Measurements from ENCODE around the gene GRAMD2A.

Gene GRAMD2A

GRCh38 chr15:72182673-72183072 lies 14.9 kb downstream of the GRAMD2A start (continued):
- TF ChIP-seq ZBTB49 (tag by site-specific recombination; IDR thresholded peaks at IDR 0.05; ENCODE audit: low read depth) (no peak), ZNF555 (tag by site-specific recombination; conservative IDR thresholded peaks at IDR 0.05) (no peak), KLF9 (tag by site-specific recombination; IDR thresholded peaks at IDR 0.05; ENCODE audit: low read depth) (no peak), TRIM28 (IDR thresholded peaks at IDR 0.05; ENCODE audit: borderline replicate concordance, low read length) (no peak), ZXDB (tag by site-specific recombination; IDR thresholded peaks at IDR 0.05) (peak; percentile 69), ZBTB26 (tag by site-specific recombination; optimal IDR thresholded peaks at IDR 0.05) (no peak), ZNF529 (tag by site-specific recombination; IDR thresholded peaks at IDR 0.05; ENCODE audit: insufficient replicate concordance) (no peak), ZNF792 (tag by site-specific recombination; IDR thresholded peaks at IDR 0.05) (no peak), ZNF184 (tag by site-specific recombination; IDR thresholded peaks at IDR 0.05) (peak; percentile 31; the same call in 1 of the 2 replicates), ZNF501 (tag by site-specific recombination; IDR thresholded peaks at IDR 0.05) (no peak), ZNF830 (tag by site-specific recombination; IDR thresholded peaks at IDR 0.05; ENCODE audit: low read depth) (no peak), ZBTB11 (tag by site-specific recombination; conservative IDR thresholded peaks at IDR 0.05; ENCODE audit: low read depth) (no peak), ZNF26 (tag by site-specific recombination; IDR thresholded peaks at IDR 0.05) (no peak), ZNF624 (tag by site-specific recombination; IDR thresholded peaks at IDR 0.05) (no peak), ZNF280D (tag by site-specific recombination; IDR thresholded peaks at IDR 0.05) (no peak), ZNF514 (tag by site-specific recombination; IDR thresholded peaks at IDR 0.05) (no peak), ZNF558 (tag by site-specific recombination; IDR thresholded peaks at IDR 0.05) (no peak), ZNF37A (tag by site-specific recombination; IDR thresholded peaks at IDR 0.05) (no peak), AEBP2 (tag by site-specific recombination; IDR thresholded peaks at IDR 0.05; ENCODE audit: borderline replicate concordance) (no peak), ZNF664 (tag by site-specific recombination; IDR thresholded peaks at IDR 0.05) (no peak), ZNF148 (tag by site-specific recombination; IDR thresholded peaks at IDR 0.05; ENCODE audit: borderline replicate concordance) (no peak), ZNF473 (tag by site-specific recombination; IDR thresholded peaks at IDR 0.05) (no peak), ZNF394 (tag by site-specific recombination; IDR thresholded peaks at IDR 0.05; ENCODE audit: borderline replicate concordance) (no peak), ZNF549 (tag by site-specific recombination; IDR thresholded peaks at IDR 0.05) (no peak)

Measured in HEK293 (cell line).